Measurements from ENCODE around the gene ZNF474.

ZNF474 gene

DNA sequence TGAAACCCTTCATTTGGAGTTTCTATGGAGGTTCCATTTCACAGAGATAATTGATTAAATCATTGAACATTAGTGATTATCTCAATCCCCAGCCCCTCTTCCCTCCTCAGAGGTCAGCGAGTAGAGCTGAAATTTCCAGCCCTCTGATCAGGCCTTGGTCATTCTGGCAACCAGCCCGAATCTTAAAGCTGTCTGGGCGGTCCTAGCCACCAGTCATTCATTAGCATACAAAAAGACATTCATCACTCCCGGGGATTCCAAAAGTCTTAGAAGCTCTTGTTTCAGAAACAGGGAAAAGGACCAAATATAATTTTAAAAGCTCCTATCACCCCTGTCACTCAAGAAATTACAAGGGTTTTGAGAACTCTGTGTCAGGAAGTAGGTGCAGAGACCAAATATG is 41.3 kb downstream of the ZNF474 start:
- TF ChIP-seq, protein P1, sequence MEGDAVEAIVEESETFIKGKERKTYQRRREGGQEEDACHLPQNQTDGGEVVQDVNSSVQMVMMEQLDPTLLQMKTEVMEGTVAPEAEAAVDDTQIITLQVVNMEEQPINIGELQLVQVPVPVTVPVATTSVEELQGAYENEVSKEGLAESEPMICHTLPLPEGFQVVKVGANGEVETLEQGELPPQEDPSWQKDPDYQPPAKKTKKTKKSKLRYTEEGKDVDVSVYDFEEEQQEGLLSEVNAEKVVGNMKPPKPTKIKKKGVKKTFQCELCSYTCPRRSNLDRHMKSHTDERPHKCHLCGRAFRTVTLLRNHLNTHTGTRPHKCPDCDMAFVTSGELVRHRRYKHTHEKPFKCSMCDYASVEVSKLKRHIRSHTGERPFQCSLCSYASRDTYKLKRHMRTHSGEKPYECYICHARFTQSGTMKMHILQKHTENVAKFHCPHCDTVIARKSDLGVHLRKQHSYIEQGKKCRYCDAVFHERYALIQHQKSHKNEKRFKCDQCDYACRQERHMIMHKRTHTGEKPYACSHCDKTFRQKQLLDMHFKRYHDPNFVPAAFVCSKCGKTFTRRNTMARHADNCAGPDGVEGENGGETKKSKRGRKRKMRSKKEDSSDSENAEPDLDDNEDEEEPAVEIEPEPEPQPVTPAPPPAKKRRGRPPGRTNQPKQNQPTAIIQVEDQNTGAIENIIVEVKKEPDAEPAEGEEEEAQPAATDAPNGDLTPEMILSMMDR (IDR thresholded peaks at IDR 0.05; ENCODE audit: borderline replicate concordance, insufficient read depth, low read depth, low read length), result no peak
- no peak overlapping the region for H3K4me3 ChIP-seq (ENCODE audit: low read depth, low read length)

DNA sequence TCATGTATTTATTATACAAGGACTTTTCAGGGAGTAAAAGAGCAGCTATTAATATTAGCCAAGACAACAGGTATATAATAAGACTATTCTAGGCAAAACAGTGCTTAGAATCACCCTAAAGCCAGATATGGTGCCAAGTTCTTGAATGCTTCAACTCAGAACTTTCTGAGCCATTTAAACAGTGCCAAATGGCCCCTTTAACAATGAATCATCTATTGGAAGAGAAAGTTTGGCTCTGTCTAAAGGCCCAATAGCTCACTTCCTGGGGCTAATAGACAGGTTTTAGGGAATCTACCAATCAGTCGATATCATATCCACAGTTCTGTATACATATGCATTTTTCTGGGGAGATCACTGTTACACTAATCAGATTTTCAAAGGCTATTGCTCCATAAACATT is 42.9 kb downstream of the ZNF474 start:
- no peak overlapping the region for H3K4me3 ChIP-seq (ENCODE audit: low read depth, low read length)
- TF ChIP-seq, protein P1 (IDR thresholded peaks at IDR 0.05; ENCODE audit: borderline replicate concordance, insufficient read depth, low read depth, low read length), result no peak

DNA sequence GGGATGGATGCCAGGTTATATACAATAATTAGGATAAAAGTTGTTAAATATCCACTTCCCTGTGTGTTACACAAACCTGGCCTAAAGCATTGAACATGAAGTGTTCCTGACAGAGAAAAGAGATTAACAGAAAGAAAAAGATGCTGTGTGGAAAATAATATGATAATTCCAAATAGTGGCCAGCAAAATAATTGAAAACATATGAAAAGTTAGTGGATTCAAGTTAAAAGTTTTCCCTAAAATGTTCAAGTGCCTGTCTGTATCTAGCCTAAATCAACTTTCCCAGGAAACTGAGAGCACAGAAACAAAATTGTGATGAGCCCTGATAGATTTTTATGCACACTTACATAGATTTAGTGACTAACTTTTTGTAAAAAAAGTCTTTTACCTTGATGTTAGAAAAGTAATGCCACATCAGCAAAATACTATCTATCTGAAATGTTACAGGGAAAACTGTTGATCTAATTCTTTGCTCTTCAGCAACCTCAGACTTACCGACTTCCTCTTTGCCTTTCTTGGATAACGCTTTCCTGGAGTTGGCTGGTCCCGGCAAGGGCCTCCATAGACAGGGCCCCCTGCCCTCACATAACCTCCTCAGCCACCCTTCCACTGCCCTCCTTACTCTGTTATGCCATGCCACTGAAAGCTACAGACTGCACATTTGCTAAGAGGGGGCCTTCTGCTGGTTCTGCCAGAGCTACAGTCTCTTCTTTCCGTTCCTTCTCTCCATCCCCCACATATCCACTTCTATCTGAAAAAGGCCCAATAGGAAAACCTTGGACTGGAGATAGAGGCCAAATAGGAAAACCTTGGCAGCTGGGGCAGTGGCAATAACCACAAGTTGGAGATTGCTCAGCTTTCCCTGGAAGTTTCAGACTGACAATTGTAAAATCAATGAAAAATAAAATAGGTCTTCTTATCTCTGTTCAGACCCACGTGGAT is 44.4 kb downstream of the ZNF474 start:
- TF ChIP-seq, protein P1 (IDR thresholded peaks at IDR 0.05; ENCODE audit: borderline replicate concordance, insufficient read depth, low read depth, low read length), result no peak
- no peak overlapping the region for H3K4me3 ChIP-seq (ENCODE audit: low read depth, low read length)

DNA sequence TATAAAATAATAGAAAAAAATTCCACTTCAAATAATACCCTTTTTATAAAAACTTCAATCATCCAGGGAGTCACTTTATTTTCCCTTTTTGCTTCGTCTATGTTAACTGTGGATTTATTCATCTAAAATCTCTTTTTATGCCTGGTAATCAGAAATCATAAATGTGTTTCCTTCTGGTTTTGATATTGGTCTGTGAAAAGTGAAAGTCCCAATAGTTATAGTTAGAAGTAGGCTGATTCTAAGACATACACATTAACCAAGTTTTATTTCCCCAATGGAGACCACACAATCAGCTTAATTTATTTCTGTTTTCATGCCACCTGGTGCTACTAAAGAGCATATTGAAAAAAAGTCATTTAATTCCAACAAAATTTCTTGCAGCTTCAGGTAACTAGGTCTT is 45.7 kb downstream of the ZNF474 start:
- TF ChIP-seq, protein P1 (IDR thresholded peaks at IDR 0.05; ENCODE audit: borderline replicate concordance, insufficient read depth, low read depth, low read length), result no peak
- H3K4me3 ChIP-seq (ENCODE audit: low read depth, low read length), result no peak overlapping the region

DNA sequence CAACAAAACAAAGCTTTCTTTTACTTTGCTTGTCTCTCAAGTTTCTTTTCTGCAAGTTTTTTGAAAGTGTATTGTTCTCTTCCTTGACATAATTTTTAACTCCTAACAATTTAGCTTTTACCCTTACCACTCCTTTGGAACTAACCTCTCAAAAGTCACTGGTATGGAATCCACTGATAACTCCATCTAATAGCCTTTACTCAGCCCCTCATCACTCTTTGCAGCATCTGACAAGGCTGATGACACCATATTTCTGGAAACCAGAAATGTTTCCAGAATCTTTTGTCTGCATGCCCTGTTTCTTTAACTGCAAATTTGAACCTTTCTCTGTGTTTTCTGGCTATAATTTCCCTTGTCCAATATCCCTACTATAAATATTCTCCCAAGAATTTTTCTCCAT is 46.5 kb downstream of the ZNF474 start:
- TF ChIP-seq, protein P1 (IDR thresholded peaks at IDR 0.05; ENCODE audit: borderline replicate concordance, insufficient read depth, low read depth, low read length), result no peak
- no peak overlapping the region for H3K4me3 ChIP-seq (ENCODE audit: low read depth, low read length)

DNA sequence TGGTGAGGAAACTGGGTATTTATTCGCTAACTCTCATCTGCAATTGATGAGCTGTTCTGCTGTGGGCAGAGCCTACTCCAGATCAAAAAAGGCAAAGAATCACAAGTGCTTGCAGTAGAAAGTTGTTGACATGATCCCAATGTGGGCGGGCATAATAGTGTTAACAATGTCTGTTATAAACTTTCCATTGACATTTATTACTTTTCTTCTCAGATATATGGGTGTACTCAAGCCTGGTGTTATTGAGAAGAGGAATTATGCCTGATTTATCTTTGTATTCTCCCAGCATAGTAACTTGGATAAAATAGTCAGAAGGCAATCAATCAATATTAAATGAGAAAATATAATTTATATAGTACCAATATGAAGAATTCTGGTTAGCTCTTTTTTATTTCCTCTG is 47.8 kb downstream of the ZNF474 start:
- TF ChIP-seq, protein P1 (IDR thresholded peaks at IDR 0.05; ENCODE audit: borderline replicate concordance, insufficient read depth, low read depth, low read length), result no peak
- no peak overlapping the region for H3K4me3 ChIP-seq (ENCODE audit: low read depth, low read length)

DNA sequence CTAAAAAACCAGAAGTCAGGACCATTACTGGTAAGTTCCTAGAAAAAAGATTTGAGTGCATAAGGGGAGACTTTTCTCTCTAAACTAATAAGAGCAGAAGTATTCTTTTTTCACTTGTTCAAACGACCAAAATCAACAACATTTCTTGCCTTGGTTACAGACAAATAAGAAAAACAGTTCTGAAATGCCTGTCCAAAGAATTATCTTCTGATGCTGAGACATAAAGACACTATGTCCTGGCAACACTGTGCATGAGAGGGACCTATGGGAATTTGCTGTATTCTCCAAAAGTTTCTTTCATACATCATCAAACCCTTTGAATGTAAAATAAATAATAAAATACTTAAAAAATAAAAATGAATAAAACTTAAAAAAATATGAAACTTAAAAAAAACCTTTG is 50.4 kb downstream of the ZNF474 start:
- no peak overlapping the region for H3K4me3 ChIP-seq (ENCODE audit: low read depth, low read length)
- TF ChIP-seq, protein P1 (IDR thresholded peaks at IDR 0.05; ENCODE audit: borderline replicate concordance, insufficient read depth, low read depth, low read length), result no peak

Data from GM12875 (cell line).